Hematopoietic multipotent progenitor cell treated with erythropoietin and hydrocortisone succinate and interleukin-3 and kit ligand, for 15 days (in vitro differentiated cells): Measurements from ENCODE around the gene ATP1A3.
"Not testable (repeated sequence)": the region's sequence is repeated elsewhere in the genome, so short reads cannot be mapped to it uniquely, and the experiment has no call there.

Source experiments
- DNase-seq: peaks from one replicate; pipeline ENCODE4 v3.0.0-alpha.2; 2015; ENCODE audit warnings: low spot score

The ATP1A3 gene

GRCh38 chr19:41945135-41945766, 48.8 kb downstream of the ATP1A3 start:
- DNase-seq: no peak

GRCh38 chr19:41944336-41944735, 49.7 kb downstream of the ATP1A3 start:
- DNase-seq: no peak

- no peak for DNase-seq
These were observed 52.4 kb downstream of the ATP1A3 start for GRCh38 chr19:41941410-41942202.

- no peak for DNase-seq
These were observed 53.2 kb downstream of the ATP1A3 start for GRCh38 chr19:41940731-41941409.

GRCh38 chr19:41939861-41940730, 53.9 kb downstream of the ATP1A3 start:
- DNase-seq: no peak

GRCh38 chr19:41939209-41939608, 54.8 kb downstream of the ATP1A3 start:
- not testable (repeated sequence) for DNase-seq

- DNase-seq: no peak
These were observed 56.2 kb downstream of the ATP1A3 start for GRCh38 chr19:41937525-41938468.

- no peak for DNase-seq
These were observed 57.1 kb downstream of the ATP1A3 start for GRCh38 chr19:41936961-41937360.

GRCh38 chr19:41936416-41936850, 57.6 kb downstream of the ATP1A3 start:
- no peak for DNase-seq

- DNase-seq: no peak
These were observed 58.1 kb downstream of the ATP1A3 start for GRCh38 chr19:41935760-41936415.

GRCh38 chr19:41934849-41935374, 59.1 kb downstream of the ATP1A3 start:
- DNase-seq: peak; percentile 57

GRCh38 chr19:41933693-41934426, 60.2 kb downstream of the ATP1A3 start:
- no peak for DNase-seq

GRCh38 chr19:41932720-41933332, 61.2 kb downstream of the ATP1A3 start:
- no peak for DNase-seq

GRCh38 chr19:41932259-41932719, 61.7 kb downstream of the ATP1A3 start:
- no peak for DNase-seq

GRCh38 chr19:41930926-41931592, 63.0 kb downstream of the ATP1A3 start:
- DNase-seq: no peak

- no peak for DNase-seq
These were observed 63.7 kb downstream of the ATP1A3 start for GRCh38 chr19:41930322-41930722.

- DNase-seq: no peak
These were observed 64.4 kb downstream of the ATP1A3 start for GRCh38 chr19:41929536-41930071.
